GM12865 (cell line): Measurements from ENCODE around the gene IL2RA.

Experiments used
- DNase-seq: peaks from one replicate; pipeline ENCODE4 v3.0.0; 2010; ENCODE audit warnings: low read depth
- H3K4me3 ChIP-seq: 2 replicates; pipeline ENCODE4 v1.5.1; 2011; ENCODE audit warnings: mild to moderate bottlenecking, low read depth, low read length, control low read depth
- CTCF ChIP-seq: IDR thresholded peaks from 2 replicates; pipeline ENCODE4 v1.5.1; 2011; ENCODE audit warnings: low read length, control low read depth, low read depth, inconsistent platforms; ENCODE audit not compliant: insufficient read depth; ENCODE audit errors: missing control alignments

IL2RA gene

GRCh38 chr10:6102128-6102527 lies 40.0 kb upstream of the IL2RA start:
- DNase-seq, result no peak
- TF ChIP-seq CTCF, result no peak

GRCh38 chr10:6101181-6101580 lies 39.0 kb upstream of the IL2RA start:
- no peak for TF ChIP-seq CTCF
- peak overlapping the region; percentile 4; the same call in 1 of the 2 replicates for H3K4me3 ChIP-seq
- DNase-seq, result peak; percentile 76

More at GRCh38 chr10:6102128-6102527, 40.0 kb upstream of the IL2RA start:
- no peak overlapping the region for H3K4me3 ChIP-seq

- DNase-seq, result no peak
- no peak for TF ChIP-seq CTCF
- no peak overlapping the region for H3K4me3 ChIP-seq
Observed at GRCh38 chr10:6100370-6100769, 38.2 kb upstream of the IL2RA start.

- H3K4me3 ChIP-seq, result no peak overlapping the region
- DNase-seq, result no peak
- TF ChIP-seq CTCF, result no peak
Observed at GRCh38 chr10:6098156-6098555, 36.0 kb upstream of the IL2RA start.

GRCh38 chr10:6097063-6097462 lies 34.9 kb upstream of the IL2RA start:
- no peak overlapping the region for H3K4me3 ChIP-seq
- no peak for DNase-seq
- TF ChIP-seq CTCF, result no peak

GRCh38 chr10:6095810-6096570 lies 33.8 kb upstream of the IL2RA start:
- no peak for DNase-seq
- H3K4me3 ChIP-seq, result no peak overlapping the region
- no peak for TF ChIP-seq CTCF

GRCh38 chr10:6092731-6093130 lies 30.6 kb upstream of the IL2RA start:
- no peak overlapping the region for H3K4me3 ChIP-seq
- TF ChIP-seq CTCF, result no peak
- no peak for DNase-seq
